ENCODE data around the gene WFDC1. TPM values are rescaled to one million over a fixed set of nuclear protein-coding genes. Genes with fewer than 3 reads are reported as not detected.
"Not testable (repeated sequence)": the region's sequence is repeated elsewhere in the genome, so short reads cannot be mapped to it uniquely, and the experiment has no call there.

WFDC1 gene
- total RNA-seq, 1 experiment from 2014 or later: not detected

GRCh38 chr16:84330685-84331050 is 36.0 kb downstream of the WFDC1 start:
- H2AFZ ChIP-seq (ENCODE audit: low read length): no peak overlapping the region
- H3K4me3 ChIP-seq (ENCODE audit: low read length): no peak overlapping the region
- H3K36me3 ChIP-seq (ENCODE audit: insufficient read depth, low read length): no peaks in the 10 kb centered on the region
- H4K20me1 ChIP-seq (ENCODE audit: insufficient read depth, low read depth, low read length): no peaks in the 10 kb centered on the region
- no peaks in the 10 kb centered on the region; the same call in 1 of the 2 replicates for H3K9me3 ChIP-seq (ENCODE audit: low read length)
- no peak overlapping the region for H3K27ac ChIP-seq (ENCODE audit: low read length)
- no peaks in the 10 kb centered on the region for H3K27me3 ChIP-seq (ENCODE audit: low read length)
- no peaks in the 10 kb centered on the region for H3K4me1 ChIP-seq (ENCODE audit: low read length)
- no peak overlapping the region for H3K9ac ChIP-seq (ENCODE audit: low read length)
- no peaks in the 10 kb centered on the region for H3K79me2 ChIP-seq (ENCODE audit: low read length)
- DNase-seq: no peak
- no peaks in the 10 kb centered on the region; the same call in 1 of the 2 replicates for H3K9me2 ChIP-seq (replicated peaks; ENCODE audit: insufficient read depth, low read length)
- H3K4me2 ChIP-seq (ENCODE audit: low read depth, low read length, poor library complexity, severe bottlenecking): no peak overlapping the region

- Histone ChIP-seq H4K20me1 (ENCODE audit: insufficient read depth, low read depth, low read length) (no peaks in the 10 kb centered on the region), H3K4me1 (ENCODE audit: low read length) (no peaks in the 10 kb centered on the region), H3K9me3 (ENCODE audit: low read length) (no peaks in the 10 kb centered on the region; the same call in 1 of the 2 replicates), H3K36me3 (ENCODE audit: insufficient read depth, low read length) (no peaks in the 10 kb centered on the region), H3K9me2 (replicated peaks; ENCODE audit: insufficient read depth, low read length) (no peaks in the 10 kb centered on the region), H3K79me2 (ENCODE audit: low read length) (no peaks in the 10 kb centered on the region), H3K4me2 (ENCODE audit: low read depth, low read length, poor library complexity, severe bottlenecking) (no peak overlapping the region), H3K4me3 (ENCODE audit: low read length) (no peak overlapping the region), H2AFZ (ENCODE audit: low read length) (no peak overlapping the region), H3K9ac (ENCODE audit: low read length) (no peak overlapping the region), H3K27me3 (ENCODE audit: low read length) (no peaks in the 10 kb centered on the region), H3K27ac (ENCODE audit: low read length) (no peak overlapping the region)
- DNase-seq: no peak
These were observed 37.5 kb downstream of the WFDC1 start for GRCh38 chr16:84331998-84332780.

- no peaks in the 10 kb centered on the region for H3K79me2 ChIP-seq (ENCODE audit: low read length)
- H3K4me3 ChIP-seq (ENCODE audit: low read length): no peak overlapping the region
- H3K9me2 ChIP-seq (replicated peaks; ENCODE audit: insufficient read depth, low read length): no peaks in the 10 kb centered on the region
- no peaks in the 10 kb centered on the region for H4K20me1 ChIP-seq (ENCODE audit: insufficient read depth, low read depth, low read length)
- H3K27ac ChIP-seq (ENCODE audit: low read length): no peak overlapping the region
- H2AFZ ChIP-seq (ENCODE audit: low read length): no peak overlapping the region
- no peak for DNase-seq
- H3K9ac ChIP-seq (ENCODE audit: low read length): no peak overlapping the region
- no peak overlapping the region for H3K4me2 ChIP-seq (ENCODE audit: low read depth, low read length, poor library complexity, severe bottlenecking)
- H3K27me3 ChIP-seq (ENCODE audit: low read length): no peaks in the 10 kb centered on the region
- no peaks in the 10 kb centered on the region for H3K36me3 ChIP-seq (ENCODE audit: insufficient read depth, low read length)
- no peaks in the 10 kb centered on the region; the same call in 1 of the 2 replicates for H3K9me3 ChIP-seq (ENCODE audit: low read length)
- H3K4me1 ChIP-seq (ENCODE audit: low read length): no peaks in the 10 kb centered on the region
These were observed 38.5 kb downstream of the WFDC1 start for GRCh38 chr16:84332975-84333684.

GRCh38 chr16:84334058-84334457 is 39.4 kb downstream of the WFDC1 start:
- Histone ChIP-seq H3K4me2 (ENCODE audit: low read depth, low read length, poor library complexity, severe bottlenecking) (no peak overlapping the region), H3K9me2 (replicated peaks; ENCODE audit: insufficient read depth, low read length) (no peaks in the 10 kb centered on the region), H3K9me3 (ENCODE audit: low read length) (no peaks in the 10 kb centered on the region; the same call in 1 of the 2 replicates), H3K4me1 (ENCODE audit: low read length) (no peaks in the 10 kb centered on the region), H2AFZ (ENCODE audit: low read length) (no peak overlapping the region), H3K4me3 (ENCODE audit: low read length) (no peak overlapping the region), H3K79me2 (ENCODE audit: low read length) (no peaks in the 10 kb centered on the region), H3K27me3 (ENCODE audit: low read length) (no peaks in the 10 kb centered on the region), H3K9ac (ENCODE audit: low read length) (no peak overlapping the region), H3K36me3 (ENCODE audit: insufficient read depth, low read length) (no peaks in the 10 kb centered on the region), H4K20me1 (ENCODE audit: insufficient read depth, low read depth, low read length) (no peaks in the 10 kb centered on the region), H3K27ac (ENCODE audit: low read length) (no peak overlapping the region)
- no peak for DNase-seq

GRCh38 chr16:84334482-84334881 is 39.8 kb downstream of the WFDC1 start:
- H4K20me1 ChIP-seq (ENCODE audit: insufficient read depth, low read depth, low read length): no peaks in the 10 kb centered on the region
- no peaks in the 10 kb centered on the region for H3K36me3 ChIP-seq (ENCODE audit: insufficient read depth, low read length)
- H2AFZ ChIP-seq (ENCODE audit: low read length): no peak overlapping the region
- H3K4me1 ChIP-seq (ENCODE audit: low read length): no peaks in the 10 kb centered on the region
- H3K9me2 ChIP-seq (replicated peaks; ENCODE audit: insufficient read depth, low read length): no peaks in the 10 kb centered on the region
- no peaks in the 10 kb centered on the region; the same call in 1 of the 2 replicates for H3K9me3 ChIP-seq (ENCODE audit: low read length)
- no peak for DNase-seq
- no peak overlapping the region for H3K9ac ChIP-seq (ENCODE audit: low read length)
- no peak overlapping the region for H3K4me2 ChIP-seq (ENCODE audit: low read depth, low read length, poor library complexity, severe bottlenecking)
- no peaks in the 10 kb centered on the region for H3K27me3 ChIP-seq (ENCODE audit: low read length)
- H3K27ac ChIP-seq (ENCODE audit: low read length): no peak overlapping the region
- no peak overlapping the region for H3K4me3 ChIP-seq (ENCODE audit: low read length)
- no peaks in the 10 kb centered on the region for H3K79me2 ChIP-seq (ENCODE audit: low read length)

GRCh38 chr16:84337236-84337635 is 42.6 kb downstream of the WFDC1 start:
- not testable (repeated sequence) for H3K36me3 ChIP-seq (ENCODE audit: insufficient read depth, low read length); H3K4me3 ChIP-seq (ENCODE audit: low read length); H3K27me3 ChIP-seq (ENCODE audit: low read length); DNase-seq; H3K9me3 ChIP-seq (ENCODE audit: low read length); H4K20me1 ChIP-seq (ENCODE audit: insufficient read depth, low read depth, low read length); H3K79me2 ChIP-seq (ENCODE audit: low read length); H3K9ac ChIP-seq (ENCODE audit: low read length); H3K4me2 ChIP-seq (ENCODE audit: low read depth, low read length, poor library complexity, severe bottlenecking); H3K27ac ChIP-seq (ENCODE audit: low read length); H3K4me1 ChIP-seq (ENCODE audit: low read length); H2AFZ ChIP-seq (ENCODE audit: low read length); H3K9me2 ChIP-seq (replicated peaks; ENCODE audit: insufficient read depth, low read length)

- no peaks in the 10 kb centered on the region for H3K4me1 ChIP-seq (ENCODE audit: low read length)
These were observed 44.6 kb downstream of the WFDC1 start for GRCh38 chr16:84339311-84339710.

GRCh38 chr16:84339766-84340165 is 45.1 kb downstream of the WFDC1 start:
- no peaks in the 10 kb centered on the region for H3K36me3 ChIP-seq (ENCODE audit: insufficient read depth, low read length)
- no peak overlapping the region for H3K4me3 ChIP-seq (ENCODE audit: low read length)
- no peaks in the 10 kb centered on the region for H3K9me2 ChIP-seq (replicated peaks; ENCODE audit: insufficient read depth, low read length)
- no peak overlapping the region for H3K9ac ChIP-seq (ENCODE audit: low read length)
- H3K27me3 ChIP-seq (ENCODE audit: low read length): no peaks in the 10 kb centered on the region
- no peaks in the 10 kb centered on the region for H3K4me1 ChIP-seq (ENCODE audit: low read length)
- no peak overlapping the region for H2AFZ ChIP-seq (ENCODE audit: low read length)
- no peak for DNase-seq
- no peak overlapping the region for H3K4me2 ChIP-seq (ENCODE audit: low read depth, low read length, poor library complexity, severe bottlenecking)
- H3K27ac ChIP-seq (ENCODE audit: low read length): no peak overlapping the region
- H3K79me2 ChIP-seq (ENCODE audit: low read length): no peaks in the 10 kb centered on the region
- H3K9me3 ChIP-seq (ENCODE audit: low read length): no peaks in the 10 kb centered on the region; the same call in 1 of the 2 replicates
- H4K20me1 ChIP-seq (ENCODE audit: insufficient read depth, low read depth, low read length): no peaks in the 10 kb centered on the region

More at GRCh38 chr16:84339311-84339710, 44.6 kb downstream of the WFDC1 start:
- Histone ChIP-seq H3K27me3 (ENCODE audit: low read length) (no peaks in the 10 kb centered on the region), H4K20me1 (ENCODE audit: insufficient read depth, low read depth, low read length) (no peaks in the 10 kb centered on the region), H3K9me2 (replicated peaks; ENCODE audit: insufficient read depth, low read length) (no peaks in the 10 kb centered on the region), H3K4me2 (ENCODE audit: low read depth, low read length, poor library complexity, severe bottlenecking) (no peak overlapping the region), H3K79me2 (ENCODE audit: low read length) (no peaks in the 10 kb centered on the region), H2AFZ (ENCODE audit: low read length) (no peak overlapping the region), H3K9me3 (ENCODE audit: low read length) (no peaks in the 10 kb centered on the region; the same call in 1 of the 2 replicates), H3K9ac (ENCODE audit: low read length) (no peak overlapping the region), H3K27ac (ENCODE audit: low read length) (no peak overlapping the region), H3K4me3 (ENCODE audit: low read length) (no peak overlapping the region), H3K36me3 (ENCODE audit: insufficient read depth, low read length) (no peaks in the 10 kb centered on the region)
- DNase-seq: no peak

Data from Karpas-422 (cell line).